GM23248 (cell line): ENCODE measurements around the gene DIP2C.

Experiments
- EZH2 ChIP-seq: fragments of 200-600 bp; sonication (generic); IDR thresholded peaks from 2 replicates; pipeline ENCODE4 v1.6.1; 2018; ENCODE audit warnings: antibody characterized with exemption, mild to moderate bottlenecking; ENCODE audit not compliant: insufficient read depth, poor library complexity, severe bottlenecking
- EZH2phosphoT487 ChIP-seq: fragments of 200-600 bp; sonication (generic); IDR thresholded peaks from 2 replicates; pipeline ENCODE4 v1.6.1; 2018; ENCODE audit warnings: antibody characterized with exemption, moderate library complexity, mild to moderate bottlenecking, low read depth; ENCODE audit not compliant: insufficient read depth

GRCh38 chr10:508726-509125 lies 180.7 kb downstream of the DIP2C start:
- no peak for TF ChIP-seq EZH2phosphoT487
- TF ChIP-seq EZH2, result no peak
